ENCODE measurements around the gene SPRR4.

The SPRR4 gene

GRCh38 chr1:152953761-152954160, 16.7 kb upstream of the SPRR4 start:
- Histone ChIP-seq H3K79me1 (replicated peaks; ENCODE audit: low read length, poor library complexity, severe bottlenecking) (no peaks in the 10 kb centered on the region), H2BK5ac (ENCODE audit: low read depth, low read length, poor library complexity, severe bottlenecking) (no peak overlapping the region), H3K4me2 (ENCODE audit: low read length, poor library complexity, severe bottlenecking) (no peak overlapping the region), H2AFZ (ENCODE audit: low read depth, low read length) (no peak overlapping the region), H3K4me1 (ENCODE audit: control insufficient read depth, insufficient read depth, low read depth, low read length) (no peaks in the 10 kb centered on the region), H3K27me3 (ENCODE audit: control insufficient read depth in 1 of 2, insufficient read depth in 1 of 2, low read length in 2 of 2) (peaks cover 0 to 11% of the 10 kb centered on the region in 2 experiments), H3K23ac (ENCODE audit: low read length in 2 of 2) (no peak overlapping the region), H3K4ac (ENCODE audit: low read depth in 1 of 2, low read length in 2 of 2) (no peak overlapping the region), H3K27ac (ENCODE audit: low read length, poor library complexity, severe bottlenecking) (no peak overlapping the region), H4K8ac (ENCODE audit: low read length) (no peak overlapping the region), H3K14ac (ENCODE audit: low read length in 2 of 2) (no peak overlapping the region), H2BK120ac (ENCODE audit: low read depth, low read length) (no peak overlapping the region), H2AK5ac (ENCODE audit: low read length, severe bottlenecking) (no peak overlapping the region), H2BK15ac (ENCODE audit: low read depth, poor library complexity, severe bottlenecking) (no peak overlapping the region), H4K91ac (ENCODE audit: low read length) (no peak overlapping the region), H3K36me3 (ENCODE audit: control insufficient read depth in 1 of 2, insufficient read depth in 2 of 2, low read depth in 1 of 2, low read length in 2 of 2) (no peaks in the 10 kb centered on the region), H2BK12ac (ENCODE audit: low read length in 2 of 2) (no peak overlapping the region), H3K4me3 (ENCODE audit: insufficient read depth in 1 of 2, low read depth in 1 of 2, low read length in 2 of 2) (no peak overlapping the region), H3K18ac (ENCODE audit: low read depth in 1 of 2, low read length in 2 of 2) (no peak overlapping the region), H3K9me3 (ENCODE audit: control insufficient read depth, low read length) (no peaks in the 10 kb centered on the region), H3K9ac (ENCODE audit: low read length) (no peak overlapping the region)
- 68% methylated on average over 7 of the region's 7 CpGs for WGBS
- no peak for DNase-seq

GRCh38 chr1:152954436-152954835, 16.0 kb upstream of the SPRR4 start:
- no peak overlapping the region for H2BK120ac ChIP-seq (ENCODE audit: low read depth, low read length)
- H3K36me3 ChIP-seq (ENCODE audit: control insufficient read depth in 1 of 2, insufficient read depth in 2 of 2, low read depth in 1 of 2, low read length in 2 of 2): no peaks in the 10 kb centered on the region
- H3K18ac ChIP-seq (ENCODE audit: low read depth in 1 of 2, low read length in 2 of 2): no peak overlapping the region
- H3K14ac ChIP-seq (ENCODE audit: low read length in 2 of 2): no peak overlapping the region
- no peak overlapping the region for H2BK5ac ChIP-seq (ENCODE audit: low read depth, low read length, poor library complexity, severe bottlenecking)
- no peak overlapping the region for H3K4ac ChIP-seq (ENCODE audit: low read depth in 1 of 2, low read length in 2 of 2)
- H2AK5ac ChIP-seq (ENCODE audit: low read length, severe bottlenecking): no peak overlapping the region
- H3K4me2 ChIP-seq (ENCODE audit: low read length, poor library complexity, severe bottlenecking): no peak overlapping the region
- H3K9me3 ChIP-seq (ENCODE audit: control insufficient read depth, low read length): no peaks in the 10 kb centered on the region
- H2BK12ac ChIP-seq (ENCODE audit: low read length in 2 of 2): no peak overlapping the region
- 68% methylated on average over 4 of the region's 6 CpGs for WGBS
- no peak overlapping the region for H4K91ac ChIP-seq (ENCODE audit: low read length)
- H3K4me1 ChIP-seq (ENCODE audit: control insufficient read depth, insufficient read depth, low read depth, low read length): no peaks in the 10 kb centered on the region
- H3K9ac ChIP-seq (ENCODE audit: low read length): no peak overlapping the region
- H3K27me3 ChIP-seq (ENCODE audit: control insufficient read depth in 1 of 2, insufficient read depth in 1 of 2, low read length in 2 of 2): peaks cover 0 to 11% of the 10 kb centered on the region in 2 experiments
- no peak overlapping the region for H3K23ac ChIP-seq (ENCODE audit: low read length in 2 of 2)
- no peak overlapping the region for H2AFZ ChIP-seq (ENCODE audit: low read depth, low read length)
- H3K79me1 ChIP-seq (replicated peaks; ENCODE audit: low read length, poor library complexity, severe bottlenecking): no peaks in the 10 kb centered on the region
- no peak overlapping the region for H4K8ac ChIP-seq (ENCODE audit: low read length)
- H2BK15ac ChIP-seq (ENCODE audit: low read depth, poor library complexity, severe bottlenecking): no peak overlapping the region
- no peak for DNase-seq
- H3K4me3 ChIP-seq (ENCODE audit: insufficient read depth in 1 of 2, low read depth in 1 of 2, low read length in 2 of 2): no peak overlapping the region
- H3K27ac ChIP-seq (ENCODE audit: low read length, poor library complexity, severe bottlenecking): no peak overlapping the region

GRCh38 chr1:152957561-152957960, 12.9 kb upstream of the SPRR4 start:
- Histone ChIP-seq H3K9me3 (ENCODE audit: control insufficient read depth, low read length) (no peaks in the 10 kb centered on the region), H2BK15ac (ENCODE audit: low read depth, poor library complexity, severe bottlenecking) (no peak overlapping the region), H3K79me1 (replicated peaks; ENCODE audit: low read length, poor library complexity, severe bottlenecking) (no peaks in the 10 kb centered on the region), H2AK5ac (ENCODE audit: low read length, severe bottlenecking) (no peak overlapping the region), H3K4me2 (ENCODE audit: low read length, poor library complexity, severe bottlenecking) (no peak overlapping the region), H3K36me3 (ENCODE audit: control insufficient read depth in 1 of 2, insufficient read depth in 2 of 2, low read depth in 1 of 2, low read length in 2 of 2) (no peaks in the 10 kb centered on the region), H3K4me1 (ENCODE audit: control insufficient read depth, insufficient read depth, low read depth, low read length) (no peaks in the 10 kb centered on the region), H4K8ac (ENCODE audit: low read length) (no peak overlapping the region), H3K9ac (ENCODE audit: low read length) (no peak overlapping the region), H2BK5ac (ENCODE audit: low read depth, low read length, poor library complexity, severe bottlenecking) (no peak overlapping the region), H3K4me3 (ENCODE audit: insufficient read depth in 1 of 2, low read depth in 1 of 2, low read length in 2 of 2) (no peak overlapping the region), H2BK12ac (ENCODE audit: low read length in 2 of 2) (no peak overlapping the region), H2BK120ac (ENCODE audit: low read depth, low read length) (no peak overlapping the region), H3K14ac (ENCODE audit: low read length in 2 of 2) (no peak overlapping the region), H3K18ac (ENCODE audit: low read depth in 1 of 2, low read length in 2 of 2) (no peak overlapping the region), H3K27ac (ENCODE audit: low read length, poor library complexity, severe bottlenecking) (no peak overlapping the region), H3K4ac (ENCODE audit: low read depth in 1 of 2, low read length in 2 of 2) (no peak overlapping the region), H3K27me3 (ENCODE audit: control insufficient read depth in 1 of 2, insufficient read depth in 1 of 2, low read length in 2 of 2) (no peaks in the 10 kb centered on the region), H3K23ac (ENCODE audit: low read length in 2 of 2) (no peak overlapping the region), H4K91ac (ENCODE audit: low read length) (no peak overlapping the region), H2AFZ (ENCODE audit: low read depth, low read length) (no peak overlapping the region)
- WGBS: 79% methylated on average over 2 of the region's 3 CpGs
- no peak for DNase-seq

GRCh38 chr1:152959273-152959672, 11.2 kb upstream of the SPRR4 start:
- Histone ChIP-seq H3K18ac (ENCODE audit: low read depth in 1 of 2, low read length in 2 of 2) (no peak overlapping the region), H3K14ac (ENCODE audit: low read length in 2 of 2) (no peak overlapping the region), H3K4me1 (ENCODE audit: control insufficient read depth, insufficient read depth, low read depth, low read length) (no peaks in the 10 kb centered on the region), H3K27ac (ENCODE audit: low read length, poor library complexity, severe bottlenecking) (no peak overlapping the region), H3K4me3 (ENCODE audit: insufficient read depth in 1 of 2, low read depth in 1 of 2, low read length in 2 of 2) (no peak overlapping the region), H3K36me3 (ENCODE audit: control insufficient read depth in 1 of 2, insufficient read depth in 2 of 2, low read depth in 1 of 2, low read length in 2 of 2) (no peaks in the 10 kb centered on the region), H3K9me3 (ENCODE audit: control insufficient read depth, low read length) (no peaks in the 10 kb centered on the region), H3K4me2 (ENCODE audit: low read length, poor library complexity, severe bottlenecking) (no peak overlapping the region), H2BK12ac (ENCODE audit: low read length in 2 of 2) (no peak overlapping the region), H2AK5ac (ENCODE audit: low read length, severe bottlenecking) (no peak overlapping the region), H3K9ac (ENCODE audit: low read length) (no peak overlapping the region), H3K4ac (ENCODE audit: low read depth in 1 of 2, low read length in 2 of 2) (no peak overlapping the region), H4K91ac (ENCODE audit: low read length) (no peak overlapping the region), H3K23ac (ENCODE audit: low read length in 2 of 2) (no peak overlapping the region), H3K79me1 (replicated peaks; ENCODE audit: low read length, poor library complexity, severe bottlenecking) (no peaks in the 10 kb centered on the region), H2BK15ac (ENCODE audit: low read depth, poor library complexity, severe bottlenecking) (no peak overlapping the region), H3K27me3 (ENCODE audit: control insufficient read depth in 1 of 2, insufficient read depth in 1 of 2, low read length in 2 of 2) (no peaks in the 10 kb centered on the region), H2AFZ (ENCODE audit: low read depth, low read length) (no peak overlapping the region), H2BK120ac (ENCODE audit: low read depth, low read length) (no peak overlapping the region), H4K8ac (ENCODE audit: low read length) (no peak overlapping the region), H2BK5ac (ENCODE audit: low read depth, low read length, poor library complexity, severe bottlenecking) (no peak overlapping the region)
- WGBS: no CpG with 5 or more reads among the region's 3 CpGs
- DNase-seq: no peak

Data from mesenchymal stem cell (in vitro differentiated cells and primary cell).